GM21786 (cell line): ENCODE data around the gene CD27.
"Not testable (repeated sequence)": the region's sequence is repeated elsewhere in the genome, so short reads cannot be mapped to it uniquely, and the experiment has no call there.

Experiments used
- ATAC-seq: cut with Tn5 transposase; IDR thresholded peaks from one replicate; pipeline ENCODE4 v1.9.1; 2021; ENCODE audit not compliant: unreplicated experiment

Gene CD27

GRCh38 chr12:6478416-6478815 is 33.7 kb downstream of the CD27 start:
- ATAC-seq, result no peak

GRCh38 chr12:6488240-6488639 is 43.5 kb downstream of the CD27 start:
- no peak for ATAC-seq

- no peak for ATAC-seq
Measured at GRCh38 chr12:6489449-6489848, 44.7 kb downstream of the CD27 start.

- ATAC-seq, result not testable (repeated sequence)
Measured at GRCh38 chr12:6490673-6491072, 45.9 kb downstream of the CD27 start.

- ATAC-seq, result peak; percentile 64
Measured at GRCh38 chr12:6492838-6493496, 48.2 kb downstream of the CD27 start, which contains the start of gene MRPL51. TSS of gene MRPL51 (minus strand) at chr12:6493262. CDS start at chr12:6493136, 126 bp downstream.

GRCh38 chr12:6493497-6494257 is 48.9 kb downstream of the CD27 start, which contains the start of gene NCAPD2:
TSS of gene NCAPD2 (plus strand) at chr12:6494102. CDS start at chr12:6495099, 997 bp downstream.
- ATAC-seq, result peak; percentile 91

- no peak for ATAC-seq
Measured at GRCh38 chr12:6494258-6494743, 49.5 kb downstream of the CD27 start.

GRCh38 chr12:6494968-6495367 is 50.2 kb downstream of the CD27 start:
- ATAC-seq, result no peak

- ATAC-seq, result not testable (repeated sequence)
Measured at GRCh38 chr12:6497291-6497690, 52.5 kb downstream of the CD27 start.

GRCh38 chr12:6500466-6500865 is 55.7 kb downstream of the CD27 start:
- no peak for ATAC-seq
